Smooth muscle cell (in vitro differentiated cells): ENCODE results near the gene DAO. TPM values are rescaled to one million over a fixed set of nuclear protein-coding genes. Genes with fewer than 3 reads are reported as not detected.

Experiments used
- DNase-seq: peaks from one replicate; lab custom pipeline; 2025; ENCODE audit not compliant: unreplicated experiment; lab: John Stamatoyannopoulos, UW
- H2AFZ ChIP-seq: fragments of 200-600 bp; sonication (generic); 2 replicates; pipeline ENCODE4 v1.6.0; 2016; ENCODE audit warnings: antibody characterized with exemption, low read depth, mild to moderate bottlenecking
- H3F3A ChIP-seq: fragments of 200-600 bp; sonication (generic); 2 replicates; pipeline ENCODE4 v1.6.0; 2017; ENCODE audit warnings: antibody characterized with exemption, low read depth
- H3K27ac ChIP-seq: fragments of 200-600 bp; sonication (generic); 2 replicates; pipeline ENCODE4 v1.5.1; 2016; ENCODE audit warnings: low read depth, mild to moderate bottlenecking
- H3K27me3 ChIP-seq: fragments of 200-600 bp; sonication (generic); 2 replicates; pipeline ENCODE4 v1.6.1; 2016; ENCODE audit warnings: low read depth, mild to moderate bottlenecking
- H3K36me3 ChIP-seq: fragments of 200-600 bp; sonication (generic); 2 replicates; pipeline ENCODE4 v1.5.1; 2016; ENCODE audit warnings: low read depth
- H3K4me1 ChIP-seq: fragments of 200-600 bp; sonication (generic); 2 replicates; pipeline ENCODE4 v1.5.1; 2016; ENCODE audit warnings: low read depth
- H3K4me2 ChIP-seq: fragments of 200-600 bp; sonication (generic); 2 replicates; pipeline ENCODE4 v1.6.0; 2016; ENCODE audit warnings: mild to moderate bottlenecking
- H3K4me3 ChIP-seq: fragments of 200-600 bp; sonication (generic); 2 replicates; pipeline ENCODE4 v1.5.1; 2016; ENCODE audit warnings: mild to moderate bottlenecking
- H3K79me2 ChIP-seq: fragments of 200-600 bp; sonication (generic); 2 replicates; pipeline ENCODE4 v1.6.0; 2016; ENCODE audit warnings: low read depth, mild to moderate bottlenecking
- H3K9ac ChIP-seq: fragments of 200-600 bp; sonication (generic); 2 replicates; pipeline ENCODE4 v1.6.0; 2016; ENCODE audit warnings: low read depth
- H3K9me3 ChIP-seq: fragments of 200-600 bp; sonication (generic); replicated peaks from 2 replicates; pipeline ENCODE4 v1.5.1; 2016; ENCODE audit warnings: low read depth
- H4K20me1 ChIP-seq: fragments of 200-600 bp; sonication (generic); 2 replicates; pipeline ENCODE4 v1.6.0; 2016; ENCODE audit warnings: low read depth
- WGBS: methylation state at CpG from one replicate; pipeline ENCODE4 v1.1.7; 2016; ENCODE audit warnings: low lambda C conversion rate; 5-methylcytosine and 5-hydroxymethylcytosine counted together
- polyA plus RNA-seq: library from polyadenylated mRNA; unstranded; fragments of >200 nt; fragmentation: Nextera tagmentation; extraction: Ambion mirVana; gene quantifications from 2 replicates; pipeline ENCODE4 v1.2.1, GENCODE V29; 2016
- total RNA-seq: library from RNA; depleted of rRNA; stranded (reverse); fragments of >200 nt; gene quantifications from 2 replicates; pipeline ENCODE4 v1.2.3, GENCODE V29; 2014
- TF ChIP-seq, protein P1 (sequence below): fragments of 200-600 bp; sonication (generic); IDR thresholded peaks from 2 replicates; pipeline ENCODE4 v1.5.1; 2017; ENCODE audit warnings: borderline replicate concordance, mild to moderate bottlenecking, antibody characterized with exemption; ENCODE audit not compliant: insufficient read depth, poor library complexity, severe bottlenecking

DAO gene
- total and polyA plus RNA-seq, 2 experiments from 2014 or later: not detected

- no peaks in the 10 kb centered on the region for H4K20me1 ChIP-seq
- peaks cover 16% of the 10 kb centered on the region for H3F3A ChIP-seq
- no peaks in the 10 kb centered on the region for H3K27me3 ChIP-seq
- no peak for DNase-seq
- H3K36me3 ChIP-seq: no peaks in the 10 kb centered on the region
- no peak overlapping the region for H3K9ac ChIP-seq
- TF ChIP-seq, protein P1, sequence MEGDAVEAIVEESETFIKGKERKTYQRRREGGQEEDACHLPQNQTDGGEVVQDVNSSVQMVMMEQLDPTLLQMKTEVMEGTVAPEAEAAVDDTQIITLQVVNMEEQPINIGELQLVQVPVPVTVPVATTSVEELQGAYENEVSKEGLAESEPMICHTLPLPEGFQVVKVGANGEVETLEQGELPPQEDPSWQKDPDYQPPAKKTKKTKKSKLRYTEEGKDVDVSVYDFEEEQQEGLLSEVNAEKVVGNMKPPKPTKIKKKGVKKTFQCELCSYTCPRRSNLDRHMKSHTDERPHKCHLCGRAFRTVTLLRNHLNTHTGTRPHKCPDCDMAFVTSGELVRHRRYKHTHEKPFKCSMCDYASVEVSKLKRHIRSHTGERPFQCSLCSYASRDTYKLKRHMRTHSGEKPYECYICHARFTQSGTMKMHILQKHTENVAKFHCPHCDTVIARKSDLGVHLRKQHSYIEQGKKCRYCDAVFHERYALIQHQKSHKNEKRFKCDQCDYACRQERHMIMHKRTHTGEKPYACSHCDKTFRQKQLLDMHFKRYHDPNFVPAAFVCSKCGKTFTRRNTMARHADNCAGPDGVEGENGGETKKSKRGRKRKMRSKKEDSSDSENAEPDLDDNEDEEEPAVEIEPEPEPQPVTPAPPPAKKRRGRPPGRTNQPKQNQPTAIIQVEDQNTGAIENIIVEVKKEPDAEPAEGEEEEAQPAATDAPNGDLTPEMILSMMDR: no peak
- WGBS: 91% methylated on average over 1 of the region's 1 CpG
- H2AFZ ChIP-seq: no peak overlapping the region
- H3K27ac ChIP-seq: no peak overlapping the region
- peaks cover 17% of the 10 kb centered on the region for H3K79me2 ChIP-seq
- no peaks in the 10 kb centered on the region for H3K9me3 ChIP-seq
- peaks cover 23% of the 10 kb centered on the region for H3K4me1 ChIP-seq
- no peak overlapping the region for H3K4me2 ChIP-seq
- no peak overlapping the region for H3K4me3 ChIP-seq
Observed at GRCh38 chr12:108859923-108860291, 20.0 kb upstream of the DAO start.

DNA sequence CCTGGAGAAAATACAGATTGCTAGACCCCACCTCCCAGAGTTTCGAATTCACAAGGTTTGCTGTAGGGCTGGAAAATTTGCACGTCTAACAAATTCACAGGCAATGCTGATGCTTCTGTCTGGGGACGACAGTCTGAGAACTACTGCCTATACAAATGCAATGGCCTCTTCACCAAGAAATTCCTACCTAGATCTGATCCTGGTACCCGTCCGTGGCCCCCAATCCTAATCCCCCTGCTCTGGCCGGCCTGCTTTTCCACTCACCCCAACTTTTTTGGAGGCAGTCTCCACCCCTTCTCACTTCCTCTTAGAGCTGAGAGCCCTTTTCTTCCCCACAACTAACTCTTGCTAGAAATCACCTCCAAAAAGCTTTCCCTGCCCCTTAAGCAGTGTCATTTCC is 19.4 kb upstream of the DAO start:
- TF ChIP-seq, protein P1: no peak
- H3K4me2 ChIP-seq: no peak overlapping the region
- H3K79me2 ChIP-seq: peaks cover 12% of the 10 kb centered on the region
- H3K36me3 ChIP-seq: no peaks in the 10 kb centered on the region
- peaks cover 11% of the 10 kb centered on the region for H3F3A ChIP-seq
- H3K9me3 ChIP-seq: no peaks in the 10 kb centered on the region
- no peak overlapping the region for H3K4me3 ChIP-seq
- H3K27me3 ChIP-seq: no peaks in the 10 kb centered on the region
- no peak for DNase-seq
- H3K9ac ChIP-seq: no peak overlapping the region
- H3K27ac ChIP-seq: no peak overlapping the region
- 68% methylated on average over 4 of the region's 6 CpGs for WGBS
- H4K20me1 ChIP-seq: no peaks in the 10 kb centered on the region
- no peak overlapping the region for H2AFZ ChIP-seq
- peaks cover 19% of the 10 kb centered on the region for H3K4me1 ChIP-seq

DNA sequence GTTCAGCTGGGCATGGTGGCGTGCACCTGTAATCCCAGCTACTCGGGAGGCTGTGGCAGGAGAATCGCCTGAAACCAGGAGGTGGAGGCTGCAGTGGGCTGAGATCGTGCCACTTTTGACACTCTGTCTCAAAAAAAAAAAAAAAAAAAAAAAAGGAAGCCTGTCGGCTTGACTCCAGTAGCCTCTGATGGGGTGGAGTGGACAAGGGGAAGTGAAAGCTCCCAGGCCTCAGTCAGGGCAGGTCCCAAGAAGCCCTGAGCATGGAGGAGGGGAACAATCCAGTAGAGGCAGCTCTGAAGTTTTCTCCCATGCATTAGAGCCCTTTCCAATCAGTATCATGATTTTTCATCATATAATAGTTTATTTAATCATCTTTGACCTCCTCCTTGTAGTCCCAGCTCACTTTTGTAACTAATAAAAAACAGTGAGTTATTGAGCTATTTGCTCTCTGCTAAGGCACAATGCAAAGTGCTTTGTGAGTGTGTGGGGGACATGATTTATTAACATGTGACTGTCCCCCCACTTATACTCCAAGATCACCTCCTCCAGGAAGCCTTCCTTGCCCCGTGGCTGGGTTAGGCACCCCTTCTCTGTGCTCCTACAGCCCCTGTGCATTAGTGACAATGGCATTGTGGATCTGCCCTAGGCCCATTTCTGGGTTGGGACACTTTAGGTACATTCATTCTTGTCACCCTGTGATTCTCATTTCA is 17.9 kb upstream of the DAO start:
- no peaks in the 10 kb centered on the region for H3K36me3 ChIP-seq
- H3K27ac ChIP-seq: no peak overlapping the region
- H3K27me3 ChIP-seq: no peaks in the 10 kb centered on the region
- WGBS: 99% methylated on average over 6 of the region's 6 CpGs
- H3K4me3 ChIP-seq: no peak overlapping the region
- DNase-seq: no peak
- no peak overlapping the region for H2AFZ ChIP-seq
- peaks cover 12% of the 10 kb centered on the region for H3K4me1 ChIP-seq
- H4K20me1 ChIP-seq: no peaks in the 10 kb centered on the region
- TF ChIP-seq, protein P1: no peak
- no peaks in the 10 kb centered on the region for H3K9me3 ChIP-seq
- H3K4me2 ChIP-seq: no peak overlapping the region
- no peak overlapping the region for H3K9ac ChIP-seq
- peaks cover under 1% of the 10 kb centered on the region for H3K79me2 ChIP-seq
- H3F3A ChIP-seq: peaks cover under 1% of the 10 kb centered on the region

GRCh38 chr12:108862588-108862959 is 17.3 kb upstream of the DAO start:
- TF ChIP-seq, protein P1: no peak
- no peaks in the 10 kb centered on the region for H3K79me2 ChIP-seq
- no peaks in the 10 kb centered on the region for H3K27me3 ChIP-seq
- H3K4me1 ChIP-seq: peaks cover 12% of the 10 kb centered on the region
- H3K36me3 ChIP-seq: no peaks in the 10 kb centered on the region
- WGBS: 78% methylated on average over 2 of the region's 3 CpGs
- no peak overlapping the region for H3K9ac ChIP-seq
- H3K9me3 ChIP-seq: no peaks in the 10 kb centered on the region
- H3K27ac ChIP-seq: no peak overlapping the region
- H4K20me1 ChIP-seq: no peaks in the 10 kb centered on the region
- no peaks in the 10 kb centered on the region for H3F3A ChIP-seq
- no peak overlapping the region for H2AFZ ChIP-seq
- no peak overlapping the region for H3K4me2 ChIP-seq
- no peak for DNase-seq
- H3K4me3 ChIP-seq: no peak overlapping the region
